GM12801 (cell line): ENCODE measurements around the gene POLR2E.

Source experiments
- CTCF ChIP-seq: IDR thresholded peaks from one replicate; pipeline ENCODE4 v1.5.1; 2011; ENCODE audit warnings: control low read depth; ENCODE audit not compliant: insufficient read length; ENCODE audit errors: extremely low read depth

Gene POLR2E

DNA sequence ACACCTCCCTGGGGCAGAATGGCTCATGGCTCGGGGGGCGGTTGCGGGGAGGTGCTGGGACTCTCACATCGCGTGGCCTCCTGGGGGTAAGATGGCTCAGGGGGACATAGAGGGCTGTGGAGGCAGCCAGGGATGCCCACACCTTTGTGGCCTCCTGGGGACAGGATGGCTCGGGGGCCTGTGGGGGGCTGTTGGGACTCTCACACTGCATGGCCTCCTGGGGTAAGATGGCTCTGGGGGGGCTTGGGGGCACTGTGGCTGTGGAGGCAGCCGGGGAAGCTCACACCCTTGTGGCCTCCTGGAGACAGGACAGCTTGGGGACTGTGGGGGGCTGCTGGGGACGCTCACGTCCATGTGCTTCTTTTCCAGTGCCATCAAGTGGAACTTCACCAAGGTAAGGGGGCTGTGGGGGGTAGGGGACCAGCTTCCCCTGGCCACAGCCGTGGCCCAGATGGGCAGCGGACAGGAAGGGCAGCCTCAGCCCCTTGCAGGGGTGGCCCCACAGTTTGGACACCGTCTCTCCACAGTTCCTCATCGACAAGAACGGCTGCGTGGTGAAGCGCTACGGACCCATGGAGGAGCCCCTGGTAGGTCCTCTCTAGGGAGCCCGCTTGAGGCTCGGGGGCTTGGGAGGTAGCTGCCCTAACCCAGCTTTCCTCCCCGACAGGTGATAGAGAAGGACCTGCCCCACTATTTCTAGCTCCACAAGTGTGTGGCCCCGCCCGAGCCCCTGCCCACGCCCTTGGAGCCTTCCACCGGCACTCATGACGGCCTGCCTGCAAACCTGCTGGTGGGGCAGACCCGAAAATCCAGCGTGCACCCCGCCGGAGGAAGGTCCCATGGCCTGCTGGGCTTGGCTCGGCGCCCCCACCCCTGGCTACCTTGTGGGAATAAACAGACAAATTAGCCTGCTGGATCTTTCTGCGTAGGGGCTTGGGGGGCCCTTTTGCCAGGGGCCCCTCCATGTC lies 11.0 kb upstream of the POLR2E start:
- no peak for TF ChIP-seq CTCF

- TF ChIP-seq CTCF: no peak
These were observed 10.1 kb upstream of the POLR2E start for GRCh38 chr19:1105008-1105872.

DNA sequence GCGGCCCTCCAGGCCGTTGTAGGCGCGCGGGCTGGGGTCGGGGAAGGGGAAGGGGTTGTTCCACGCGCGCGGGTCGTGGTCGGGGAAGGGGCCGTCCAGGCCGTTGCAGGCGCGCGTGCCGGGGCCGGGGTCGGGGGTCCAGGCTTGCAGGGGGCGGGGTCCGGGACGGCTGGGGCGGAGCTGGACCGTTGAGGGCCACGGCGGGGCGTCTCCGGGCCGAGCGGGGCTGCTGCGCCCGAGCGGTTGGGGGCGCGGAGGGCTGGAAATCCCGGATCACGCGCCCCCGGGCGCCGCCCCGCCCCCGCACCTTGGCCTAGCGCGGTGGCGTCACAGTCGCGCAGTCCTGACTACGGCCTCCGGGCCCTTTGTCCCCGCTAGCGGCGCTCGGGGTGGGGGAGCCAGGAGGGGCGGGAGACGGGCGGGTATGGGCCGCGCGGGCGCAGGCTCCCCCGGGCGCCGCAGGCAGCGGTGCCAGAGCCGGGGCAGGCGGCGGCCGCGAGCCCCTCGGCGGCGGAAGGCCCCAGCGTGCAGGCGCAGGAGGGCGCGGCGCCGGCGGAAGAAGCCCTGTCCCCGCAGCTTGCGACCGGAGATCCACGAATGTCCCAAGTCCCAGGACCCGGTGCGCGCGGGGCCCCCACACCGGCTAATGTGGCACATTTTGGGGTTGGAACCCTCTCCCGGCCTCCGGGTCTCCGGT lies 9.3 kb upstream of the POLR2E start:
- no peak for TF ChIP-seq CTCF

DNA sequence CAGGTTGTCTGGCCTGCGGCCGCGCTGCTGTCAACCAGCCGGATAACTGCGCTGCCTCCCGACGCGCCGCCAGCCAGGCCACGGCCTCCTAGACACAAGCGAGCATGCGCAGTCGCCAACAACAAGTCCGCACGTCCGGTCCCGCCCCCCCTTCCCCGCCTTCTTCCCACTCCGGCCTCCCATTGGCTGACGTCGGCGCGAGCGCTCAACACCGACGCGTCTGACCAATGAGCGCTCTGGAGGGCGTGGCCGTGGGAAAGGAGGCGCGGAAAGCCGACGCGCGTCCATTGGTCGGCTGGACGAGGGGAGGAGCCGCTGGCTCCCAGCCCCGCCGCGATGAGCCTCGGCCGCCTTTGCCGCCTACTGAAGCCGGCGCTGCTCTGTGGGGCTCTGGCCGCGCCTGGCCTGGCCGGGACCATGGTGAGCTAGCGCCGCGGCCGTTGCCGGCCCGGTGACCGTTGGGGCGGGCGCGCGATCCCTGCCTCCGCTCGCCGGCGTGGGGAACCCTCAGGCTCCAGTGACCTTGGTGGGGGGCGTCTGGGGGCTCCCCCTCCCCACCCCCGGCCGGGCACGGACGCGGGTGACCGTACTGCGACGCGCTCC lies 8.6 kb upstream of the POLR2E start, which contains the start of gene GPX4:
Gene GPX4 (plus strand): TSS at position 287 of the 603 bp plus-strand sequence. CDS start 50 bp downstream, at position 337.
- no peak for TF ChIP-seq CTCF

- TF ChIP-seq CTCF: no peak
These were observed 8.0 kb upstream of the POLR2E start for GRCh38 chr19:1103132-1103707.

DNA sequence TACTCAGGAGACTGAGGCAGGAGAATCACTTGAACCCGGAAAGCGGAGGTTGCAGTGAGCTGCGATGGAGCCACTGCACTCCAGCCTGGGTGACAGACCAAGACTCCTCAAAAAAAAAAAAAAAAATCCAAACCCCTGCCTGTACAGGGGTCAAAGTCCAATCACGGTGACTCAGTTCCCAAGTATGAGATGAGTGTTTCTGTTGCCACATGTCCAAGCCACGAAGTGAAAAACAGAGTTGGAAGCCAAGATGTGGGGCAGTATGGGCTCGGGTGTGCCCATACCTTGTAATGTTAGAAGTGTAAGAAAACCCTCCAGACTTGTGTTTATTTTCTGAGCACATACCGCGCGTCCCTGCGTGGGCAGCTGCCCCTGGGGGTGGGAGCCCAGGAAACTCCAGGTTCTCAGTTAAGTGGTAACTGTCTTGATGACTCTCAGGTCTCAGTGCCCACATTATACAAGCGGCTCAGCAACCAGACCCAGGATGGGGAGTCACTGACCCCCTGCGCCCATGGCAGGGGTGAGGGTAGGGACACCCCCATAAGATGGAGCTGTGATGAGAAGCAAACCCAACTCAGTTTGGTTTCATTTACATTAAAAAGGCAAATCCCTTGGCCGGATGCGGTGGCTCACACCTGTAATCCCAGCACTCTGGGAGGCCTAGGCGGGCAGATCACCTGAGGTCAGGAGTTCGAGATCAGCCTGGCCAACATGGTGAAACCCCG lies 7.4 kb upstream of the POLR2E start:
- no peak for TF ChIP-seq CTCF
